Osteocyte (in vitro differentiated cells): ENCODE results near the gene TRIM66. TPM values are rescaled to one million over a fixed set of nuclear protein-coding genes. Genes with fewer than 3 reads are reported as not detected.
A peak's percentile ranks its signal among the peaks of the same experiment; 100 is the strongest.

ENCODE experiments used
- DNase-seq: peaks from one replicate; pipeline ENCODE4 v3.0.0; 2021; ENCODE audit warnings: mixed read lengths; ENCODE audit not compliant: unreplicated experiment; ENCODE audit errors: extremely low spot score
- H3K27ac Mint-ChIP-seq: one replicate; pipeline ENCODE4 v1.8.0; 2021; ENCODE audit warnings: mild to moderate bottlenecking, mixed read lengths; ENCODE audit not compliant: unreplicated experiment
- H3K27me3 Mint-ChIP-seq: one replicate; pipeline ENCODE4 v1.8.0; 2021; ENCODE audit warnings: mixed read lengths; ENCODE audit not compliant: unreplicated experiment
- H3K36me3 Mint-ChIP-seq: one replicate; pipeline ENCODE4 v1.8.0; 2021; ENCODE audit warnings: mixed read lengths; ENCODE audit not compliant: unreplicated experiment
- H3K4me1 Mint-ChIP-seq: one replicate; pipeline ENCODE4 v1.8.0; 2021; ENCODE audit warnings: mixed read lengths; ENCODE audit not compliant: unreplicated experiment
- H3K4me3 Mint-ChIP-seq: one replicate; pipeline ENCODE4 v1.8.0; 2021; ENCODE audit warnings: mild to moderate bottlenecking, moderate library complexity, mixed read lengths; ENCODE audit not compliant: unreplicated experiment
- H3K9me3 Mint-ChIP-seq: one replicate; pipeline ENCODE4 v1.8.0; 2021; ENCODE audit warnings: mixed read lengths; ENCODE audit not compliant: unreplicated experiment
- CTCF ChIP-seq: fragments of 200-600 bp; sonication (generic); IDR thresholded peaks from 2 replicates; pipeline ENCODE4 v1.5.0; 2021; ENCODE audit warnings: antibody characterized with exemption, mild to moderate bottlenecking, moderate library complexity
- total RNA-seq: library from RNA; stranded (reverse); gene quantifications from 2 replicates; pipeline ENCODE4 v1.2.1, GENCODE V29; 2021

Gene TRIM66
- total RNA-seq, 1 donor from 2014 or later: 10.0 TPM

GRCh38 chr11:8701891-8702597, 19.6 kb upstream of the TRIM66 start:
- no peak for DNase-seq
- Mint-ChIP-seq H3K27ac (no peak overlapping the region), H3K27me3 (no peaks in the 10 kb centered on the region), H3K4me1 (peaks cover 27% of the 10 kb centered on the region), H3K36me3 (peaks cover 50% of the 10 kb centered on the region), H3K9me3 (no peaks in the 10 kb centered on the region), H3K4me3 (no peak overlapping the region)
- TF ChIP-seq CTCF: no peak

- Mint-ChIP-seq H3K4me1 (peaks cover 27% of the 10 kb centered on the region), H3K4me3 (no peak overlapping the region), H3K9me3 (no peaks in the 10 kb centered on the region), H3K36me3 (peaks cover 47% of the 10 kb centered on the region), H3K27ac (peak overlapping the region; percentile 77), H3K27me3 (no peaks in the 10 kb centered on the region)
- no peak for TF ChIP-seq CTCF
- DNase-seq: no peak
These were observed 17.4 kb upstream of the TRIM66 start for GRCh38 chr11:8699903-8700302.

- Mint-ChIP-seq H3K27ac (peak overlapping the region; percentile 77), H3K36me3 (peaks cover 48% of the 10 kb centered on the region), H3K9me3 (no peaks in the 10 kb centered on the region), H3K4me3 (no peak overlapping the region), H3K27me3 (no peaks in the 10 kb centered on the region), H3K4me1 (peaks cover 27% of the 10 kb centered on the region)
- no peak for DNase-seq
- TF ChIP-seq CTCF: no peak
These were observed 16.5 kb upstream of the TRIM66 start for GRCh38 chr11:8698917-8699441.

GRCh38 chr11:8698379-8698851, 15.9 kb upstream of the TRIM66 start:
- Mint-ChIP-seq H3K9me3 (no peaks in the 10 kb centered on the region), H3K36me3 (peaks cover 52% of the 10 kb centered on the region), H3K27ac (no peak overlapping the region), H3K4me3 (no peak overlapping the region), H3K4me1 (peaks cover 27% of the 10 kb centered on the region), H3K27me3 (no peaks in the 10 kb centered on the region)
- no peak for DNase-seq
- no peak for TF ChIP-seq CTCF

- Mint-ChIP-seq H3K4me1 (peaks cover 27% of the 10 kb centered on the region), H3K27me3 (no peaks in the 10 kb centered on the region), H3K4me3 (no peak overlapping the region), H3K36me3 (peaks cover 59% of the 10 kb centered on the region), H3K27ac (peak overlapping the region; percentile 14), H3K9me3 (no peaks in the 10 kb centered on the region)
- no peak for DNase-seq
- TF ChIP-seq CTCF: no peak
These were observed 14.6 kb upstream of the TRIM66 start for GRCh38 chr11:8697054-8697453.
